Vagina (tissue), 2 donors: ENCODE data around the gene NRGN. TPM values are rescaled to one million over a fixed set of nuclear protein-coding genes. Genes with fewer than 3 reads are reported as not detected.

Experiments used
- DNase-seq, 2 donors: peaks; one replicate each; pipeline ENCODE4 v3.0.0-alpha.2; 2017; ENCODE audit errors: extremely low spot score in 2 of 2
- H3K27ac ChIP-seq: fragments of 200-600 bp; sonication (generic); one replicate; pipeline ENCODE4 v1.5.1; 2019
- H3K27me3 ChIP-seq: fragments of 200-600 bp; sonication (generic); one replicate; pipeline ENCODE4 v1.5.1; 2019
- H3K36me3 ChIP-seq, 2 donors: fragments of 200-600 bp; sonication (generic); one replicate each; pipeline ENCODE4 v1.5.1; 2017 to 2019
- H3K4me1 ChIP-seq: fragments of 200-600 bp; sonication (generic); one replicate; pipeline ENCODE4 v1.5.1; 2019
- H3K4me3 ChIP-seq, 2 donors: fragments of 200-600 bp; sonication (generic); 1 replicate in 1 of 2; 2 replicates in 1 of 2; pipeline ENCODE4 v1.5.1; 2016 to 2019
- H3K9me3 ChIP-seq: fragments of 200-600 bp; sonication (generic); one replicate; pipeline ENCODE4 v1.5.1; 2019
- POLR2A ChIP-seq, 2 donors: fragments of 450-650 bp; IDR thresholded peaks; one replicate each; pipeline ENCODE4 v1.6.1; 2017; ENCODE audit warnings: antibody characterized with exemption in 2 of 2, mild to moderate bottlenecking in 2 of 2, moderate library complexity in 2 of 2
- POLR2AphosphoS5 ChIP-seq, 2 donors: sonication (generic); formaldehyde crosslinking; IDR thresholded peaks; one replicate each; pipeline ENCODE4 v1.9.0; 2017; ENCODE audit warnings: antibody characterized with exemption in 2 of 2, mild to moderate bottlenecking in 2 of 2, low read depth in 1 of 2; ENCODE audit not compliant: insufficient read depth in 1 of 2
- intact Hi-C: fragments of 100-400 bp; cut with DNase I; formaldehyde crosslinking; loops from one replicate; pipeline ENCODE4 v1.15.1; 2023
- total RNA-seq: library from RNA; depleted of rRNA; stranded (reverse); fragments of >200 nt; gene quantifications from one replicate; pipeline ENCODE4 v1.2.3, GENCODE V29; 2016
- TF ChIP-seq, protein P1 (sequence below), 3 experiments: fragments of 450-650 bp in 2 of 3; fragments of 200-600 bp in 1 of 3; sonication (generic) in 1 of 3; IDR thresholded peaks; one replicate each; pipeline ENCODE4 v1.5.1; 2017 to 2019; ENCODE audit warnings: antibody characterized with exemption in 3 of 3, mild to moderate bottlenecking in 2 of 3, moderate library complexity in 2 of 3

NRGN gene
- total RNA-seq, 1 donor from 2014 or later: 0.98 TPM

DNA sequence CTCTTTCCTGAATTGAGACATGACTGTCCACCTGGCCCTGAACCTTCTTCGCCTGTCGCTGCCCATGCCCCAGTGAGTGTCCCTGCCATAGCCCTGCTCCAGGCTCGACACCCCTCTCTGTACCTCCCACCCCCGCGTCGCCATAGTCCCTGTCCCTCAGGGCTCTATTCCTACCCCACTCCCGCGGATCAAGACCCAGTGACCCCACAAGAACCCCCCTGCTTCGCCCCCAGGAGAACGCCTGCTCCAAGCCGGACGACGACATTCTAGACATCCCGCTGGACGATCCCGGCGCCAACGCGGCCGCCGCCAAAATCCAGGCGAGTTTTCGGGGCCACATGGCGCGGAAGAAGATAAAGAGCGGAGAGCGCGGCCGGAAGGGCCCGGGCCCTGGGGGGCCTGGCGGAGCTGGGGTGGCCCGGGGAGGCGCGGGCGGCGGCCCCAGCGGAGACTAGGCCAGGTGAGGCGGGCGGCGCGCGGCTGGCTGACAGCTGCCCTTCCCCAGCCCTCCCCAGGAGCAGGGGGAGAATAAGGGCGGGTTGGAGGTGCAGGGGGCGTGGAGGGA is 5.6 kb downstream of the NRGN start:
- Histone ChIP-seq H3K27ac (no peak overlapping the region), H3K36me3 (no peaks in the 10 kb centered on the region), H3K9me3 (no peaks in the 10 kb centered on the region), H3K27me3 (no peaks in the 10 kb centered on the region), H3K4me1 (peaks cover 29% of the 10 kb centered on the region), H3K4me3 (peak overlapping the region; percentile 48 to 55)
- DNase-seq: no peak
- no peak for TF ChIP-seq POLR2AphosphoS5 (IDR thresholded peaks at IDR 0.05; ENCODE audit: insufficient read depth in 1 of 2, low read depth in 1 of 2)
- TF ChIP-seq POLR2A (IDR thresholded peaks at IDR 0.05): no peak
- TF ChIP-seq, protein P1, sequence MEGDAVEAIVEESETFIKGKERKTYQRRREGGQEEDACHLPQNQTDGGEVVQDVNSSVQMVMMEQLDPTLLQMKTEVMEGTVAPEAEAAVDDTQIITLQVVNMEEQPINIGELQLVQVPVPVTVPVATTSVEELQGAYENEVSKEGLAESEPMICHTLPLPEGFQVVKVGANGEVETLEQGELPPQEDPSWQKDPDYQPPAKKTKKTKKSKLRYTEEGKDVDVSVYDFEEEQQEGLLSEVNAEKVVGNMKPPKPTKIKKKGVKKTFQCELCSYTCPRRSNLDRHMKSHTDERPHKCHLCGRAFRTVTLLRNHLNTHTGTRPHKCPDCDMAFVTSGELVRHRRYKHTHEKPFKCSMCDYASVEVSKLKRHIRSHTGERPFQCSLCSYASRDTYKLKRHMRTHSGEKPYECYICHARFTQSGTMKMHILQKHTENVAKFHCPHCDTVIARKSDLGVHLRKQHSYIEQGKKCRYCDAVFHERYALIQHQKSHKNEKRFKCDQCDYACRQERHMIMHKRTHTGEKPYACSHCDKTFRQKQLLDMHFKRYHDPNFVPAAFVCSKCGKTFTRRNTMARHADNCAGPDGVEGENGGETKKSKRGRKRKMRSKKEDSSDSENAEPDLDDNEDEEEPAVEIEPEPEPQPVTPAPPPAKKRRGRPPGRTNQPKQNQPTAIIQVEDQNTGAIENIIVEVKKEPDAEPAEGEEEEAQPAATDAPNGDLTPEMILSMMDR (IDR thresholded peaks at IDR 0.05): no peak
- intact Hi-C loops: loop anchor here (5.0 kb wide), 1 partner anchor 73 kb away; the partner anchor contains the start of genes SIAE and SPA17

DNA sequence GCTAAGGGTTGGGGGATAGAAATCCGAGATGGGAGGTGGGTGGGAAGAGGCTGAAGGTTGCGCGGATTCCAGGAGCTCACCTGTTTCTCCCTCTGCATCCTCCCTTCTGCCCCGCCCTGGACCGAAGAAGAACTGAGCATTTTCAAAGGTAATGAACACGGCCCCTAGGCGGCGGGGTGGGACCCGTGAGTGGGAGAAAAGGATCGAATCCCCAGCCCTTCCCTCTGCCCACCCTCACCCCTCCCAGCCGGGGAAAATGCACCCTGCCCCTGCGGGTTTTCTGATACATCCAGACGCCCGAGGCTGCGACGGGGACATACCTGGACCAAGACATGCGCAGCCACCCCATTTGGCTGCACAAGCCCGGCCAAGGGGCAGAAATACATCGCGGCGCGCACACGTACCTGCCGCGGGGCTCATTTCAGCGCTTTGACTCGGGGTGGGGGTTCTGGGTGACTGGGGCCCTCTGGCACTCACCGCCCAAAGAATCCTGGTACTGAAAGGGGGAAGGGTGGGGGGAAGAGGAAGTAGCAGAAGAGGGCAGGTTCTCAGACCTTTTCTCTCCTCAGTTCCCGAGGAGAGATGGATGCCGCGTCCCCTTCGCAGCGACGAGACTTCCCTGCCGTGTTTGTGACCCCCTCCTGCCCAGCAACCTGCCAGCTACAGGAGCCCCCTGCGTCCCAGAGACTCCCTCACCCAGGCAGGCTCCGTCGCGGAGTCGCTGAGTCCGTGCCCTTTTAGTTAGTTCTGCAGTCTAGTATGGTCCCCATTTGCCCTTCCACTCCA is 6.3 kb downstream of the NRGN start:
- Histone ChIP-seq H3K27ac (peak overlapping the region; percentile 65), H3K9me3 (no peaks in the 10 kb centered on the region), H3K4me3 (peak overlapping the region; percentile 48 to 55), H3K27me3 (no peaks in the 10 kb centered on the region), H3K4me1 (peaks cover 23% of the 10 kb centered on the region), H3K36me3 (no peaks in the 10 kb centered on the region)
- intact Hi-C loops: loop anchor here (5.0 kb wide), 1 partner anchor 74 kb away; the partner anchor contains the start of genes SIAE and SPA17
- DNase-seq: no peak
- TF ChIP-seq POLR2A (IDR thresholded peaks at IDR 0.05) (no peak), POLR2AphosphoS5 (IDR thresholded peaks at IDR 0.05; ENCODE audit: insufficient read depth in 1 of 2, low read depth in 1 of 2) (no peak)
- TF ChIP-seq, protein P1 (IDR thresholded peaks at IDR 0.05): no peak

GRCh38 chr11:124746621-124747243 is 7.0 kb downstream of the NRGN start:
- intact Hi-C loops: loop anchor here (5.0 kb wide), 1 partner anchor 74 kb away; the partner anchor contains the start of genes SIAE and SPA17
- no peak for TF ChIP-seq POLR2A (IDR thresholded peaks at IDR 0.05)
- peak in 1 of 2 donors; percentile 76 for TF ChIP-seq POLR2AphosphoS5 (IDR thresholded peaks at IDR 0.05; ENCODE audit: insufficient read depth in 1 of 2, low read depth in 1 of 2)
- Histone ChIP-seq H3K4me1 (peaks cover 22% of the 10 kb centered on the region), H3K27me3 (no peaks in the 10 kb centered on the region), H3K4me3 (peak overlapping the region; percentile 48 to 55), H3K27ac (peak overlapping the region; percentile 65), H3K9me3 (no peaks in the 10 kb centered on the region), H3K36me3 (no peaks in the 10 kb centered on the region)
- no peak for DNase-seq

DNA sequence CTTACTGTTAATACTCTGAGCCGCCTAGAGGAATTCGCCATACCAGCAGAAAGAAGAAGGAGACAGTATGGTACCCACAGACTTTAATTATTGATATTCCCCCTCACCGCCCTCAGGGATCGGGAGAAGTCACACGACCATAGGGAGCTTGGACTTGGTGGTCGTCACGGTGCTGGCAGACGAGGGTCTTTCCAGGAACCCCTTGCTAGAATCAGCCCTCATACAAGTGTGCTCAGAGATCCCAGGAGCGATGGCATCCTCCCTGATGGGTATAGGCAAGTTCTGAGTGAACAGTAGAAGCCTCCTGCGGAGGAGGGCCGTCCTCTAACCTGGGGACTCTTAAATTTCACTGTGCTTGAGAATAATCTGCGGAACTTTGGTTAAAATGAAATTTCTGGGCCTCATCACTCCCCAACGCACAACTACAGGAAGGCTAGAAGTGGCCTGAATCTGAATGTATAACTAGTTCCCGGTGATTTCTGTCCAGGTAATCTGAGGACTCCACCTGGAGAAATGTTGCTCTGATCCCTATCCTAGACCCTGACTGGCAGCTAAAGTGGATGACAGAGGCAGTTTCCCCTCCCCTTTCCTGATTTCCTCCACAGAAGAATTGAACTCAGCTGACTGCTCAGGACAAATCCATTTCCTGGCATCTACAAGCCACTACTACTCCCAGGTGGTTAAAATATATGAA is 7.8 kb downstream of the NRGN start:
- Histone ChIP-seq H3K4me1 (peaks cover 22% of the 10 kb centered on the region), H3K9me3 (no peaks in the 10 kb centered on the region), H3K36me3 (no peaks in the 10 kb centered on the region), H3K27me3 (no peaks in the 10 kb centered on the region), H3K4me3 (peak overlapping the region in 1 of 2 donors; percentile 48), H3K27ac (peak overlapping the region; percentile 20)
- no peak for DNase-seq
- intact Hi-C loops: loop anchor here (5.0 kb wide), 1 partner anchor 75 kb away; the partner anchor contains the start of genes SIAE and SPA17
- no peak for TF ChIP-seq POLR2A (IDR thresholded peaks at IDR 0.05)
- TF ChIP-seq, protein P1 (IDR thresholded peaks at IDR 0.05): no peak

DNA sequence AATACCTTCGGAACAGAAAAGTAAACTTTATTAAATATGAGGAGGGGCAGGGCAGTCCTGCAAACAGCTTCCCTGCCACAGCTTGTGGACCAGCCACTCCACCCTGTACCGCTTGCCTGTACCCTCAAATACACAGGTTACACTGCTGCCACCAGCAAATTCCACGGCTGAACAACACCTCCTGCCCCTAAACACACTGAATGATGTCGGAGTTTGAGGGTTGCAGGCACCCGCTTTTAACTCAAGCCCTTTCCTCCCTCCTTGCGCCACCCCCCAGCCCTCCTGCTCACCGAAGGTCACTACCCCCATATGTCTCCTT is 8.3 kb downstream of the NRGN start:
- Histone ChIP-seq H3K36me3 (no peaks in the 10 kb centered on the region), H3K4me1 (peaks cover 22% of the 10 kb centered on the region), H3K27me3 (no peaks in the 10 kb centered on the region), H3K9me3 (no peaks in the 10 kb centered on the region), H3K4me3 (no peak overlapping the region), H3K27ac (peak overlapping the region; percentile 20)
- DNase-seq: no peak
- intact Hi-C loops: loop anchor here (5.0 kb wide), 1 partner anchor 76 kb away; the partner anchor contains the start of genes SIAE and SPA17
- TF ChIP-seq POLR2AphosphoS5 (IDR thresholded peaks at IDR 0.05; ENCODE audit: insufficient read depth in 1 of 2, low read depth in 1 of 2) (no peak), POLR2A (IDR thresholded peaks at IDR 0.05) (no peak)
- TF ChIP-seq, protein P1 (IDR thresholded peaks at IDR 0.05): no peak
